Measurements from ENCODE around the gene MB. TPM values are rescaled to one million over a fixed set of nuclear protein-coding genes. Genes with fewer than 3 reads are reported as not detected.
"Not testable (repeated sequence)": the region's sequence is repeated elsewhere in the genome, so short reads cannot be mapped to it uniquely, and the experiment has no call there.

The MB gene
- total RNA-seq, 2 experiments from 2014 or later: not detected

DNA sequence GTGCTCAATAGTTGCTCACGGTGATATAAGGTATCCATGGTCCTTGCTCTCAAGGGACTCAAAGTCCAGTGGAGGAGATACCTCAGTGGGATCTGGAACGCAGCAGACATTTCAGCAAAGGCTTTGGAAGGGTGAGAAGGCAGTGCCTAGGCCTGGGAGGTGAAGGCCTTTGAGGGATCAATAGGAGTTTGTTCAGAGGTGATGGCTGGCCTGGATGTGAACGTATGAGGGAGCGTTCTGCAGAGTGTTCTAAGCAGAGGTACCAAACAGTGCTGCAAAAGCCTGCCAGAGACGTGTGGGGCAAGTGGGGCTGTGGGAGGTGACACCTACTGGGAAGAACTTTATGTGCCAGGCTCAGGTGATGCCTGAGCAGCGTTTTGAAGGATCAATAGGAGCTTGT lies 7.4 kb upstream of the MB start:
- DNase-seq (ENCODE audit: low spot score): no peak
- no peaks in the 10 kb centered on the region for H3K79me2 ChIP-seq (ENCODE audit: insufficient read depth, low read depth, low read length)
- no peaks in the 10 kb centered on the region for H4K20me1 ChIP-seq (ENCODE audit: insufficient read depth, low read length)
- no peaks in the 10 kb centered on the region for H3K9me2 ChIP-seq (ENCODE audit: insufficient read depth, low read length)
- TF ChIP-seq, protein P1, sequence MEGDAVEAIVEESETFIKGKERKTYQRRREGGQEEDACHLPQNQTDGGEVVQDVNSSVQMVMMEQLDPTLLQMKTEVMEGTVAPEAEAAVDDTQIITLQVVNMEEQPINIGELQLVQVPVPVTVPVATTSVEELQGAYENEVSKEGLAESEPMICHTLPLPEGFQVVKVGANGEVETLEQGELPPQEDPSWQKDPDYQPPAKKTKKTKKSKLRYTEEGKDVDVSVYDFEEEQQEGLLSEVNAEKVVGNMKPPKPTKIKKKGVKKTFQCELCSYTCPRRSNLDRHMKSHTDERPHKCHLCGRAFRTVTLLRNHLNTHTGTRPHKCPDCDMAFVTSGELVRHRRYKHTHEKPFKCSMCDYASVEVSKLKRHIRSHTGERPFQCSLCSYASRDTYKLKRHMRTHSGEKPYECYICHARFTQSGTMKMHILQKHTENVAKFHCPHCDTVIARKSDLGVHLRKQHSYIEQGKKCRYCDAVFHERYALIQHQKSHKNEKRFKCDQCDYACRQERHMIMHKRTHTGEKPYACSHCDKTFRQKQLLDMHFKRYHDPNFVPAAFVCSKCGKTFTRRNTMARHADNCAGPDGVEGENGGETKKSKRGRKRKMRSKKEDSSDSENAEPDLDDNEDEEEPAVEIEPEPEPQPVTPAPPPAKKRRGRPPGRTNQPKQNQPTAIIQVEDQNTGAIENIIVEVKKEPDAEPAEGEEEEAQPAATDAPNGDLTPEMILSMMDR (conservative IDR thresholded peaks at IDR 0.05; ENCODE audit: low read length): no peak
- TF ChIP-seq EZH2phosphoT487 (IDR thresholded peaks at IDR 0.05; ENCODE audit: borderline replicate concordance, low read depth, low read length): no peak
- no peaks in the 10 kb centered on the region; the same call in 1 of the 2 replicates for H3K36me3 ChIP-seq (ENCODE audit: insufficient read depth, low read length)
- H3K4me2 ChIP-seq (ENCODE audit: low read length): no peak overlapping the region
- H3K4me1 ChIP-seq (ENCODE audit: insufficient read depth, low read length, poor library complexity, severe bottlenecking): peaks cover 20% of the 10 kb centered on the region
- ChIA-PET POLR2A (no interaction called here), CTCF (ENCODE audit: unreplicated experiment) (no interaction called here)
- intact Hi-C loops (cut with micrococcal nuclease; ENCODE audit: unreplicated experiment): no loop called here
- H3K9me3 ChIP-seq (ENCODE audit: low read length): no peaks in the 10 kb centered on the region
- BruUV-seq (replicated peaks): no TSS peak
- no peak overlapping the region for H2AFZ ChIP-seq (ENCODE audit: low read length)
- H3K27ac ChIP-seq (ENCODE audit: low read depth, low read length, poor library complexity, severe bottlenecking): no peak overlapping the region
- H3K4me3 ChIP-seq (ENCODE audit: low read depth, low read length, poor library complexity, severe bottlenecking): no peak overlapping the region

DNA sequence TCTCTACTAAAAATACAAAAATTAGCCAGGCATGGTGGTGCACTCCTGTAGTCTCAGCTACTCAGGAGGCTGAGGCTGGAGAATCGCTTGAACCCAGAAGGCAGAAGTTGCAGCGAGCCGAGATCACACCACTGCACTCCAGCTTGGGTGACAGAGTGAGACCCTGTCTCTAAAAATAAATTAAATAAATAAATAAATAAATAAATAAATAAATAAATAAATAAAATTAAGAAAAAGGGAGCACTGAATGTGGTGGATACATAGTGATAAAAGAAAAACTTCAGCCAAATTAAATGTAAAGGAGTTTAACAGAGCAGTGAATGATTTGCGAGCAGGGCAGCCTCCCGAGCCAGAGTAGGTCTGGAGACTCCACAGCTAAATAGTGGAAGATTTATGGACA lies 6.8 kb upstream of the MB start:
- H3K4me3 ChIP-seq (ENCODE audit: low read depth, low read length, poor library complexity, severe bottlenecking); H3K9me3 ChIP-seq (ENCODE audit: low read length); H2AFZ ChIP-seq (ENCODE audit: low read length); H3K36me3 ChIP-seq (ENCODE audit: insufficient read depth, low read length); CTCF ChIA-PET (ENCODE audit: unreplicated experiment); H4K20me1 ChIP-seq (ENCODE audit: insufficient read depth, low read length); DNase-seq (ENCODE audit: low spot score); H3K27ac ChIP-seq (ENCODE audit: low read depth, low read length, poor library complexity, severe bottlenecking); H3K79me2 ChIP-seq (ENCODE audit: insufficient read depth, low read depth, low read length); POLR2A ChIA-PET; BruUV-seq (replicated peaks); H3K4me2 ChIP-seq (ENCODE audit: low read length); H3K9me2 ChIP-seq (ENCODE audit: insufficient read depth, low read length): not testable (repeated sequence)
- intact Hi-C loops (cut with micrococcal nuclease; ENCODE audit: unreplicated experiment): loop anchor here (1.0 to 2.0 kb wide), 2 partner anchors 41 to 274 kb away; no protein-coding TSS in a partner anchor
- H3K4me1 ChIP-seq (ENCODE audit: insufficient read depth, low read length, poor library complexity, severe bottlenecking): peaks cover 18% of the 10 kb centered on the region

DNA sequence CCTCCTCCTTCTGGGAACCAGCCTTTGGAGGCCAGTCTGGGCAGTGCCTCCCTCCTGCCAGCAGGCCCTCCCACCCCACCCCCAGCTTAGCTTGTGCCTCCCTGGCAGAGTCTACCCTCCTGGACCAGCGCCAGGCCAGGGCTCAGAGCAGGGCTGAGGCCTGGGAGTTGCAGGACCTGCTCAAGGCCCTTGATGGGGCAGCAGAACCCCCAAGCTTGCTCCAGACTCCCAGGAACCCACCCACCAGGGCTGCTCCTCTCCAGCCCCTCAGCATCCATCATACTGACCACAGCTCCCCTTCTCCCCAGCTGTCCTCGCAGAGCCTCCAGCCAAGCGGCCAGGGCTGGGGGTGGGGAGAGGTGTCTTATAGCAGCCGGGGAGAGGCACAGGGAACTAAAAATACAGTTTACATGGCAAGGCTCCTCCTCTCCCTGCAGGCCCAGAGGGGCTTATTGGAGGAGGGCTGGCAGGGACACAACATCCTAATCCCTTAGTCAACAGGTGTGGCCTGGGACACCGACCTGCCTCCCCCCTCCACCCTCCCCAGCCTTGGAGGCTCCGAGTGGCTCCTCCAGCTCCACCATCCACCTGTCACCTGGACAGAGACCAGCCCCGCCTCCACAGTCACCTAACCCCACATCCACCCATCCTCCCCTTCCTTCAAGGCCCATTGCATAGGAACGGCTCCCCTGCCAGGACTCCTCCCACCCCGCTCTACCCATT lies 5.2 kb upstream of the MB start:
- BruUV-seq (replicated peaks): no TSS peak
- DNase-seq (ENCODE audit: low spot score): no peak
- no peak overlapping the region for H3K27ac ChIP-seq (ENCODE audit: low read depth, low read length, poor library complexity, severe bottlenecking)
- no peaks in the 10 kb centered on the region for H3K9me3 ChIP-seq (ENCODE audit: low read length)
- H3K4me2 ChIP-seq (ENCODE audit: low read length): no peak overlapping the region
- no peaks in the 10 kb centered on the region for H3K79me2 ChIP-seq (ENCODE audit: insufficient read depth, low read depth, low read length)
- POLR2A ChIA-PET: interaction anchor here (0.6 kb wide), 1 partner anchor 108 kb away, joined by 3 read pairs; no protein-coding TSS in a partner anchor
- H3K9me2 ChIP-seq (ENCODE audit: insufficient read depth, low read length): no peaks in the 10 kb centered on the region
- H3K4me3 ChIP-seq (ENCODE audit: low read depth, low read length, poor library complexity, severe bottlenecking): no peak overlapping the region
- intact Hi-C loops (cut with micrococcal nuclease; ENCODE audit: unreplicated experiment): loop anchor here (2.0 kb wide), 1 partner anchor 40 kb away; no protein-coding TSS in a partner anchor
- peaks cover 12% of the 10 kb centered on the region for H3K4me1 ChIP-seq (ENCODE audit: insufficient read depth, low read length, poor library complexity, severe bottlenecking)
- CTCF ChIA-PET (ENCODE audit: unreplicated experiment): interaction anchor here (0.6 kb wide), 1 partner anchor 194 kb away, joined by 6 read pairs; no protein-coding TSS in a partner anchor
- TF ChIP-seq EZH2phosphoT487 (IDR thresholded peaks at IDR 0.05; ENCODE audit: borderline replicate concordance, low read depth, low read length): no peak
- TF ChIP-seq, protein P1 (conservative IDR thresholded peaks at IDR 0.05; ENCODE audit: low read length): no peak
- no peaks in the 10 kb centered on the region for H3K36me3 ChIP-seq (ENCODE audit: insufficient read depth, low read length)
- no peaks in the 10 kb centered on the region for H4K20me1 ChIP-seq (ENCODE audit: insufficient read depth, low read length)
- H2AFZ ChIP-seq (ENCODE audit: low read length): no peak overlapping the region

Measured in OCI-LY7 (cell line).